CD4-positive, alpha-beta T cell (primary cell): ENCODE results near the gene LAMA2. TPM values are rescaled to one million over a fixed set of nuclear protein-coding genes. Genes with fewer than 3 reads are reported as not detected.
"Not testable (repeated sequence)": the region's sequence is repeated elsewhere in the genome, so short reads cannot be mapped to it uniquely, and the experiment has no call there.

Experiments used
- ATAC-seq: fragments of 200-7000 bp; cut with Tn5 transposase; one replicate; pipeline ENCODE4 v1.10.0; 2022; ENCODE audit warnings: mild to moderate bottlenecking; ENCODE audit not compliant: poor library complexity
- CTCF ChIA-PET: fragments of 350-600 bp; sonication (Branson Sonifier 250); formaldehyde crosslinking; loops from one replicate; lab custom pipeline; 2021; ENCODE audit warnings: antibody characterized with exemption, inconsistent platforms; lab: Charles Lee
- POLR2A ChIA-PET: fragments of 350-600 bp; sonication (Branson Sonifier 250); formaldehyde crosslinking; loops from one replicate; lab custom pipeline; 2021; ENCODE audit warnings: antibody characterized with exemption, inconsistent platforms; lab: Charles Lee
- DNase-seq, 14 experiments: peaks; one replicate each; pipeline ENCODE4 v3.0.0-alpha.2; 2013 to 2020; ENCODE audit warnings: mixed read lengths in 2 of 14
- H3K27ac ChIP-seq, 2 donors: one replicate each; pipeline versions ENCODE4 v1.5.1 to v1.7.0; 2013; ENCODE audit warnings: low read length in 2 of 2, low read depth in 1 of 2, mild to moderate bottlenecking in 1 of 2
- H3K27me3 ChIP-seq, 2 experiments: 1 replicate in 1 of 2; 2 replicates in 1 of 2; pipeline versions ENCODE4 v1.6.1 to v1.7.0; 2013; ENCODE audit warnings: low read length in 2 of 2, control low read depth in 1 of 2, mild to moderate bottlenecking in 1 of 2, moderate library complexity in 1 of 2; ENCODE audit not compliant: insufficient read depth in 2 of 2, control insufficient read depth in 1 of 2
- H3K36me3 ChIP-seq: one replicate; pipeline ENCODE4 v1.6.1; 2013; ENCODE audit warnings: low read length, control low read depth; ENCODE audit not compliant: insufficient read depth
- H3K4me1 ChIP-seq: one replicate; pipeline ENCODE4 v1.6.1; 2013; ENCODE audit warnings: low read length, control low read depth; ENCODE audit not compliant: insufficient read depth
- H3K4me3 ChIP-seq: one replicate; pipeline ENCODE4 v1.5.1; 2013; ENCODE audit warnings: mild to moderate bottlenecking, low read length, moderate library complexity
- H3K9me3 ChIP-seq, 2 experiments: 1 replicate in 1 of 2; 2 replicates in 1 of 2; pipeline versions ENCODE4 v1.6.1 to v1.7.0; 2013; ENCODE audit warnings: low read length in 2 of 2, mild to moderate bottlenecking in 2 of 2, control low read depth in 1 of 2, moderate library complexity in 1 of 2; ENCODE audit not compliant: control insufficient read depth in 1 of 2, insufficient read depth in 1 of 2
- H3K27ac Mint-ChIP-seq: one replicate; pipeline ENCODE4 v1.8.0; 2020; ENCODE audit warnings: mixed read lengths
- H3K27me3 Mint-ChIP-seq: one replicate; pipeline ENCODE4 v1.8.0; 2021; ENCODE audit warnings: mixed read lengths
- H3K36me3 Mint-ChIP-seq: one replicate; pipeline ENCODE4 v1.8.0; 2021; ENCODE audit warnings: low read depth, mixed read lengths
- H3K4me1 Mint-ChIP-seq: one replicate; pipeline ENCODE4 v1.8.0; 2021; ENCODE audit warnings: low read depth, mixed read lengths
- H3K4me3 Mint-ChIP-seq: one replicate; pipeline ENCODE4 v1.8.0; 2020; ENCODE audit warnings: mild to moderate bottlenecking, mixed read lengths
- H3K9me3 Mint-ChIP-seq: one replicate; pipeline ENCODE4 v1.8.0; 2020; ENCODE audit warnings: mixed read lengths
- CTCF ChIP-seq: fragments of 200-600 bp; IDR thresholded peaks from one replicate; pipeline ENCODE4 v1.8.0; 2022; ENCODE audit warnings: antibody characterized with exemption, mild to moderate bottlenecking
- intact Hi-C, 2 experiments: fragments of 100-400 bp; cut with DNase I in 1 of 2; cut with micrococcal nuclease in 1 of 2; formaldehyde crosslinking; loops; one replicate each; pipeline versions ENCODE4 v1.15.1 to v1.9.0; 2023 to 2025; cut with DNase I, micrococcal nuclease
- total RNA-seq, 174 experiments: library from RNA in 2 of 174; stranded (reverse) in 2 of 174; gene quantifications; one replicate each; pipeline ENCODE4 v1.2.3 and lab custom pipeline; 2021 to 2026

Gene LAMA2
- total RNA-seq, 2 experiments from 2014 or later = 0.05 to 0.06 TPM

DNA sequence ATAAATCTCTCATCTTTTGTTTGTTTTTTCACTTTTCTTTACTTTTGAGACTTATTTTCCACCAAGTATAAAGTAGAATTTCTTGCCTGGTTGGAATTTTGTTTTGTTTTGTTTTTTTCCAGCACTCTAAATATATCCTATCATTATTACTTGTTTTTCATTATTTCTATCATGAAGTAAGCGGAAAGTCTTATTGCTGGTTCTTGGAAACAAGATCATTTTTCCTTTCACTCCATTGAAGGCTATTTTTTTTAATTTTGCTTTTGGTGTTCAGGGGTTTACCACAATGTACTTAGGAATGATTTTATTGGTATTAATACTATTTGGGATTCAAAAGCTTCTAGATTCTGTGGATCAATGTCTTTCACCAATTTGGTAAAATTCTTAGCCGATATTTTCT lies 190.1 kb downstream of the LAMA2 start:
- Histone ChIP-seq H3K27me3 (no peaks in the 10 kb centered on the region), H3K4me1 (no peaks in the 10 kb centered on the region), H3K4me3 (no peak overlapping the region), H3K9me3 (no peaks in the 10 kb centered on the region), H3K36me3 (no peaks in the 10 kb centered on the region), H3K27ac (no peak overlapping the region)
- H3K27ac Mint-ChIP-seq = no peak overlapping the region
- POLR2A ChIA-PET = no interaction called here
- peaks cover 13% of the 10 kb centered on the region for H3K27me3 Mint-ChIP-seq
- DNase-seq = no peak
- intact Hi-C loops = no loop called here
- H3K36me3 Mint-ChIP-seq = no peaks in the 10 kb centered on the region
- no peak overlapping the region for H3K4me3 Mint-ChIP-seq
- ATAC-seq = no peak
- CTCF ChIA-PET = no interaction called here
- H3K9me3 Mint-ChIP-seq = no peaks in the 10 kb centered on the region
- TF ChIP-seq CTCF = no peak
- no peaks in the 10 kb centered on the region for H3K4me1 Mint-ChIP-seq

DNA sequence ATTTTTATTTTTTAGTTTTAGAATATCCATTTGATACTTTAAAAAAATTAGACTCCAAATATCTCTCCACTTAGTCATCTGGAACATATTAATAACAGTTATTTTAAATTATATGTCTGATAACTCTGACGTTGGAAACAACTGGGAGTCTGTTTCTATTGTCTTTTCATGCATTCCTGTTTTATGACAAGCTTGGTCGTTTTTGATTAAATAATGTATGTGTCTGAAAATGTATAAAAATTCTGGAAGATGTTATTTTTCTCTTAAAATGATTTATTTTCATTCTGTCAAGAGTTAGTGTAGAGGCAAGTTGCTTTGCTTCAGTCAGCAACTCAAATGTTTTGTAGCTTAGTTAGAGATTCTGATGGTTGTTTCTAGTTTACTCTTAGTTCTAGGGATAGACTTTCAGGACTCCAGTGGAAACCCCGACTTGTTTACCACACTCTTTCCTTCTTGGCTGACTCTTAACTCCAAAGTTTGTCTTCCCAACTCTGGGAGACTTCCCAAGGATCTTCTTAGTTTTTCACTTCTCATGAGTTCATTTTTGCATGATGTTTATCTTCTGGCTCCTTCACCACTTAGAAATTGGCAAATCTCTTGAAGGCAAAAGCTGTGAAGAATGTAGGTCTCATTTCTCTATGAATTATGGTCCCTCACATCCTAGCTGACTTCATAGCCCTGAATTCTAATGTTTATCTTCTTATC lies 190.9 kb downstream of the LAMA2 start:
- no peak overlapping the region for H3K4me3 Mint-ChIP-seq
- Histone ChIP-seq H3K36me3 (no peaks in the 10 kb centered on the region), H3K27me3 (no peaks in the 10 kb centered on the region), H3K4me3 (no peak overlapping the region), H3K9me3 (no peaks in the 10 kb centered on the region), H3K27ac (no peak overlapping the region), H3K4me1 (no peaks in the 10 kb centered on the region)
- POLR2A ChIA-PET = no interaction called here
- ATAC-seq (no peak), DNase-seq (no peak)
- no peak for TF ChIP-seq CTCF
- no peaks in the 10 kb centered on the region for H3K4me1 Mint-ChIP-seq
- no peaks in the 10 kb centered on the region for H3K36me3 Mint-ChIP-seq
- no peak overlapping the region for H3K27ac Mint-ChIP-seq
- no peaks in the 10 kb centered on the region for H3K9me3 Mint-ChIP-seq
- H3K27me3 Mint-ChIP-seq = peaks cover 17% of the 10 kb centered on the region
- intact Hi-C loops = no loop called here
- CTCF ChIA-PET = no interaction called here

DNA sequence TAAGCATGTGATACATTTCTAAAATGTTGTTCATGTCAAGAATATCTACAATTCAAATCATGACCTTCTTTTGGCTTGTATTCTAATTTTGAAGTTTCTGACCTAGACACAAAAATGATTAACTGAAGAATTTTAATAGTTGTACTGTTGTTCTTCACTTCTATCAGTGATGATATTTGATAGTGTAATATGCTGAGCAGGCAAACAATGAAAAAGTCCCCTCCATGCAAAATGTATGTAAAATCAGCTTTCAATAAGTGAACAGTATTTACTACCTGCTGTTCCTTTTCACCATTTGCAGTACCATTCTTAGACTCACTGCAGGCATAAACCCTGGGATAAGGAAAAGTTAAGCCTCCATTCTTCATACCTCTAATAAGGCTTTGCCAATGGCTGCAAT lies 201.5 kb downstream of the LAMA2 start:
- CTCF ChIA-PET = no interaction called here
- POLR2A ChIA-PET = no interaction called here
- H3K36me3 Mint-ChIP-seq = no peaks in the 10 kb centered on the region
- H3K9me3 ChIP-seq = peaks cover 0 to 9% of the 10 kb centered on the region in 2 experiments
- H3K27ac Mint-ChIP-seq = no peak overlapping the region
- no peaks in the 10 kb centered on the region for H3K4me1 Mint-ChIP-seq
- ATAC-seq (no peak), DNase-seq (no peak)
- H3K36me3 ChIP-seq = no peaks in the 10 kb centered on the region
- no peak overlapping the region for H3K27ac ChIP-seq
- H3K4me3 ChIP-seq = no peak overlapping the region
- no peaks in the 10 kb centered on the region for H3K27me3 Mint-ChIP-seq
- no peaks in the 10 kb centered on the region for H3K4me1 ChIP-seq
- no peaks in the 10 kb centered on the region for H3K27me3 ChIP-seq
- intact Hi-C loops = no loop called here
- H3K9me3 Mint-ChIP-seq = no peaks in the 10 kb centered on the region
- no peak for TF ChIP-seq CTCF
- no peak overlapping the region for H3K4me3 Mint-ChIP-seq

DNA sequence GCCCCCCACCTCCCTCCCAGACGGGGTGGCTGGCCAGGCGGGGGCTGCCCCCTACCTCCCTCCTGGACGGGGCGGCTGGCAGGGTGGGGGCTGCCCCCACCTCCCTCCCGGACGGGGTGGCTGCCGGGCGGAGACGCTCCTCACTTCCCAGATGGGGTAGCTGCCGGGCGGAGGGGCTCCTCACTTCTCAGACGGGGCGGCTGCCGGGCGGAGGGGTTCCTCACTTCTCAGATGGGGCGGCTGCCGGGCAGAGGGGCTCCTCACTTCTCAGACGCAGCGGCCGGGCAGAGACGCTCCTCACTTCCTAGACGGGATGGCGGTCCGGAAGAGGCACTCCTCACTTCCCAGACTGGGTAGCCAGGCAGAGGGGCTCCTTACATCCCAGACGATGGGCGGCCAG lies 205.5 kb downstream of the LAMA2 start:
- H3K4me1 Mint-ChIP-seq, H3K27me3 Mint-ChIP-seq, DNase-seq, H3K27ac Mint-ChIP-seq, H3K27ac ChIP-seq, H3K4me3 Mint-ChIP-seq, H3K4me1 ChIP-seq, intact Hi-C loops, H3K9me3 ChIP-seq, CTCF ChIA-PET, H3K9me3 Mint-ChIP-seq, H3K27me3 ChIP-seq, ATAC-seq, H3K4me3 ChIP-seq, H3K36me3 Mint-ChIP-seq, POLR2A ChIA-PET, H3K36me3 ChIP-seq: not testable (repeated sequence)
